Panc1 (cell line): ENCODE data around the gene PACSIN1. TPM values are rescaled to one million over a fixed set of nuclear protein-coding genes. Genes with fewer than 3 reads are reported as not detected.

Source experiments
- ATAC-seq: fragments of 200-7000 bp; cut with Tn5 transposase; 2 replicates; pipeline ENCODE4 v1.9.1; 2020; ENCODE audit warnings: mild to moderate bottlenecking, moderate library complexity
- BruUV-seq: library from RNA; stranded (reverse); fragments of 400-500 nt; replicated peaks from 2 replicates; lab custom pipeline; 2021; lab: Mats Ljungman, UMichigan
- CTCF ChIA-PET: fragments of 300-600 bp; sonication (Branson Sonifier 250); formaldehyde crosslinking; loops from one replicate; lab custom pipeline; 2022; ENCODE audit warnings: antibody characterized with exemption; lab: Charles Lee
- POLR2A ChIA-PET: fragments of 300-600 bp; sonication (Branson Sonifier 250); formaldehyde crosslinking; loops from one replicate; lab custom pipeline; 2022; ENCODE audit warnings: antibody characterized with exemption; lab: Charles Lee
- DNase-seq: peaks from one replicate; pipeline ENCODE4 v3.0.0-alpha.2; 2010; ENCODE audit warnings: low read depth, low spot score
- H3K27ac ChIP-seq: 2 replicates; pipeline ENCODE4 v1.5.1; 2011; ENCODE audit warnings: mild to moderate bottlenecking, low read length, inconsistent platforms
- H3K27me3 ChIP-seq: fragments of 200-500 bp; sonication (Bioruptor generic); 2 replicates; pipeline ENCODE4 v1.6.0; 2014; ENCODE audit warnings: low read length, inconsistent platforms; ENCODE audit not compliant: control insufficient read depth, insufficient read depth
- H3K36me3 ChIP-seq: fragments of 200-500 bp; sonication (Bioruptor generic); 2 replicates; pipeline ENCODE4 v1.5.1; 2014; ENCODE audit warnings: inconsistent platforms, mild to moderate bottlenecking, low read length, moderate library complexity; ENCODE audit not compliant: control insufficient read depth, insufficient read depth
- H3K4me1 ChIP-seq: 2 replicates; pipeline ENCODE4 v1.5.1; 2011; ENCODE audit warnings: inconsistent platforms, mild to moderate bottlenecking, low read length, moderate library complexity; ENCODE audit not compliant: control insufficient read depth, insufficient read depth
- H3K4me3 ChIP-seq, 2 experiments: 2 replicates each; pipeline ENCODE4 v1.5.1; 2011 to 2012; ENCODE audit warnings: low read depth in 2 of 2, low read length in 2 of 2, mild to moderate bottlenecking in 2 of 2, inconsistent platforms in 1 of 2, moderate library complexity in 1 of 2
- H3K9me3 ChIP-seq: fragments of 200-500 bp; sonication (Bioruptor generic); 2 replicates; pipeline ENCODE4 v1.5.1; 2014; ENCODE audit warnings: low read depth, mild to moderate bottlenecking, inconsistent platforms, low read length, moderate library complexity; ENCODE audit not compliant: control insufficient read depth, insufficient read depth
- CTCF ChIP-seq: fragments of 450-650 bp; IDR thresholded peaks from 2 replicates; pipeline ENCODE4 v1.5.1; 2017; ENCODE audit warnings: mild to moderate bottlenecking
- POLR2AphosphoS5 ChIP-seq: IDR thresholded peaks from 2 replicates; pipeline ENCODE4 v1.6.1; 2012; ENCODE audit warnings: mild to moderate bottlenecking, low read depth, low read length, moderate library complexity
- REST ChIP-seq, 2 experiments: IDR thresholded peaks; 2 replicates each; pipeline ENCODE4 v1.6.1; 2011 to 2012; ENCODE audit warnings: low read depth in 2 of 2, control low read depth in 1 of 2, low read length in 1 of 2, mild to moderate bottlenecking in 1 of 2, moderate library complexity in 1 of 2; ENCODE audit not compliant: insufficient read depth in 1 of 2
- SIN3A ChIP-seq: IDR thresholded peaks from 2 replicates; pipeline ENCODE4 v1.6.1; 2012; ENCODE audit warnings: low read depth, mild to moderate bottlenecking, low read length, moderate library complexity, borderline replicate concordance; ENCODE audit not compliant: insufficient read depth
- TCF7L2 ChIP-seq: IDR thresholded peaks from 2 replicates; pipeline ENCODE4 v1.6.1; 2011; ENCODE audit warnings: mild to moderate bottlenecking, low read depth, low read length, inconsistent platforms
- in situ Hi-C: cut with HindIII; loops from 2 replicates; pipeline ENCODE4 v1.10.0; 2016; ENCODE audit warnings: low sequenced_read_pairs, low pct_unique_long_range_greater_than_20kb
- intact Hi-C: fragments of 100-400 bp; cut with micrococcal nuclease; formaldehyde crosslinking; loops from one replicate; pipeline ENCODE4 v1.10.0; 2022; ENCODE audit not compliant: unreplicated experiment
- total RNA-seq: library from RNA; stranded (reverse); gene quantifications from one replicate; pipeline ENCODE4 v1.2.1, GENCODE V29; 2021; ENCODE audit not compliant: unreplicated experiment

Gene PACSIN1
- total RNA-seq, 1 experiment from 2014 or later = 0.18 TPM

DNA sequence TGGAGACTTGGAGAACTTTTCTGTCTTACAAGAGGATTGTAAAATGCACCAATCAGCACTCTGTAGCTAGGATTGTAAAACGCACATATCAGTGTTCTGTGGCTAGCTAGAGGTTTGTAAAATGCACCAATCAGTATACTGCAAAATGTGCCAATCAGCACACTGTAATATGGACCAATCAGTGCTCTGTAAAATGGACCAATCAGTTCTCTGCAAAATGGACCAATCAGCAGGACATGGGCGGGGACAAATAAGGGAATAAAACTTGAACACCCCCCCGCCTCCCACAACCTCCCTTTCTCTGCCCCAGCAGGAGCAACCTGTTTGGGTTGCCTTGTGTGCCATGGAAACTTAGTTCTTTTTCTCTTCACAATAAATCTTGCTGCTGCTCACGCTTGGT is 27.2 kb upstream of the PACSIN1 start:
- in situ Hi-C loops = no loop called here
- Histone ChIP-seq H3K36me3 (no peaks in the 10 kb centered on the region), H3K27me3 (no peaks in the 10 kb centered on the region), H3K4me1 (no peaks in the 10 kb centered on the region), H3K4me3 (no peak overlapping the region), H3K27ac (no peak overlapping the region), H3K9me3 (peaks cover 3% of the 10 kb centered on the region; the same call in 1 of the 2 replicates)
- ATAC-seq (no peak), DNase-seq (no peak)
- BruUV-seq = no TSS peak
- ChIA-PET POLR2A (interaction anchor here (0.6 kb wide), 1 partner anchor 47 kb away, joined by 7 read pairs; no protein-coding TSS in a partner anchor), CTCF (no interaction called here)
- TF ChIP-seq TCF7L2 (no peak), REST (IDR thresholded peaks at IDR 0.05; ENCODE audit: insufficient read depth in 1 of 2, low read depth in 2 of 2, low read length in 1 of 2) (no peak)
- intact Hi-C loops = no loop called here

DNA sequence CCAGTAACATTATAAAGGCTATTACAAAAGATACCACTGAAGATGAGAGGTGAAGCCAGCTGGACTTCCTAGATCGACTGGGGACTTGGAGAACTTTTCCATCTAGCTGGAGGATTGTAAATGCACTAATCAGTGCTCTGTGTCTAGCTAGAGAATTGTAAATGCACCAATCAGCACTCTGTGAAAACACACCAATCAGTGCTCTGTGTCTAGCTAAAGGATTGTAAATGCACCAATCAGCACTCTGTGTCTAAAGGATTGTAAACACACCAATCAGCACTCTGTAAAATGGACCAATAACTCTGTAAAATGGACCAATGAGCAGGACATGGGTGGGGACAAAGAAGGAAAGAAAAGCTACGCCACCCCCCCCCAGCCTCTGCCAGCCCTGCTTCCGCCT is 26.4 kb upstream of the PACSIN1 start:
- Histone ChIP-seq H3K4me3 (no peak overlapping the region), H3K27me3 (no peaks in the 10 kb centered on the region), H3K4me1 (no peaks in the 10 kb centered on the region), H3K36me3 (no peaks in the 10 kb centered on the region), H3K9me3 (peaks cover 3% of the 10 kb centered on the region; the same call in 1 of the 2 replicates), H3K27ac (no peak overlapping the region)
- no peak for DNase-seq
- BruUV-seq = no TSS peak
- CTCF ChIA-PET = interaction anchor here (0.7 kb wide), 2 partner anchors 23 to 318 kb away, joined by 3 read pairs; partner anchors contain the start of gene SNRPC
- in situ Hi-C loops = no loop called here
- no peak for ATAC-seq
- POLR2A ChIA-PET = interaction anchor here (0.6 kb wide), 1 partner anchor 47 kb away, joined by 7 read pairs; no protein-coding TSS in a partner anchor
- TF ChIP-seq TCF7L2 (no peak), SIN3A (no peak), POLR2AphosphoS5 (no peak), CTCF (no peak), REST (IDR thresholded peaks at IDR 0.05; ENCODE audit: insufficient read depth in 1 of 2, low read depth in 2 of 2, low read length in 1 of 2) (no peak)
- intact Hi-C loops = no loop called here
